Measurements from ENCODE around the gene LRP10.

LRP10 gene

GRCh38 chr14:22837114-22837749 is 34.3 kb upstream of the LRP10 start:
- H3F3A ChIP-seq (ENCODE audit: insufficient read depth) = no peaks in the 10 kb centered on the region; the same call in 1 of the 2 replicates
- no peak overlapping the region for H2AFZ ChIP-seq (ENCODE audit: low read depth, low read length, severe bottlenecking)
- no peaks in the 10 kb centered on the region for H4K20me1 ChIP-seq (ENCODE audit: low read depth, low read length)
- no peaks in the 10 kb centered on the region for H3K9me3 ChIP-seq (ENCODE audit: insufficient read depth, low read length)
- no peaks in the 10 kb centered on the region for H3K36me3 ChIP-seq (ENCODE audit: low read length)
- no peak overlapping the region for H3K27ac ChIP-seq (ENCODE audit: low read depth, low read length)
- no peaks in the 10 kb centered on the region for H3K27me3 ChIP-seq (ENCODE audit: low read length)
- H3K4me2 ChIP-seq (ENCODE audit: low read depth, low read length, poor library complexity, severe bottlenecking) = no peak overlapping the region
- H3K79me2 ChIP-seq (ENCODE audit: insufficient read depth, low read length) = no peaks in the 10 kb centered on the region
- TF ChIP-seq CTCF (IDR thresholded peaks at IDR 0.05; ENCODE audit: insufficient read depth, low read length, poor library complexity, severe bottlenecking) (no peak), EZH2phosphoT487 (conservative IDR thresholded peaks at IDR 0.05; ENCODE audit: low read length) (no peak)
- H3K9ac ChIP-seq (ENCODE audit: low read length) = no peak overlapping the region
- no peaks in the 10 kb centered on the region for H3K9me2 ChIP-seq (replicated peaks; ENCODE audit: insufficient read depth, low read length)
- no peak overlapping the region for H3K4me3 ChIP-seq (ENCODE audit: insufficient read depth, low read length, poor library complexity, severe bottlenecking)

- no peak overlapping the region for H3K9ac ChIP-seq (ENCODE audit: low read length)
- H3K79me2 ChIP-seq (ENCODE audit: insufficient read depth, low read length) = no peaks in the 10 kb centered on the region
- no peak overlapping the region for H3K4me2 ChIP-seq (ENCODE audit: low read depth, low read length, poor library complexity, severe bottlenecking)
- H3F3A ChIP-seq (ENCODE audit: insufficient read depth) = no peaks in the 10 kb centered on the region; the same call in 1 of the 2 replicates
- H3K4me3 ChIP-seq (ENCODE audit: insufficient read depth, low read length, poor library complexity, severe bottlenecking) = no peak overlapping the region
- no peaks in the 10 kb centered on the region for H3K9me3 ChIP-seq (ENCODE audit: insufficient read depth, low read length)
- no peaks in the 10 kb centered on the region for H3K27me3 ChIP-seq (ENCODE audit: low read length)
- TF ChIP-seq CTCF (IDR thresholded peaks at IDR 0.05; ENCODE audit: insufficient read depth, low read length, poor library complexity, severe bottlenecking) (no peak), EZH2phosphoT487 (conservative IDR thresholded peaks at IDR 0.05; ENCODE audit: low read length) (no peak)
- H2AFZ ChIP-seq (ENCODE audit: low read depth, low read length, severe bottlenecking) = no peak overlapping the region
- no peaks in the 10 kb centered on the region for H4K20me1 ChIP-seq (ENCODE audit: low read depth, low read length)
- H3K36me3 ChIP-seq (ENCODE audit: low read length) = no peaks in the 10 kb centered on the region
- H3K27ac ChIP-seq (ENCODE audit: low read depth, low read length) = no peak overlapping the region
- H3K9me2 ChIP-seq (replicated peaks; ENCODE audit: insufficient read depth, low read length) = no peaks in the 10 kb centered on the region
Measured at GRCh38 chr14:22837750-22838538, 33.6 kb upstream of the LRP10 start.

GRCh38 chr14:22838631-22839041 is 32.9 kb upstream of the LRP10 start:
- H3K4me2 ChIP-seq (ENCODE audit: low read depth, low read length, poor library complexity, severe bottlenecking) = no peak overlapping the region
- H3K27ac ChIP-seq (ENCODE audit: low read depth, low read length) = no peak overlapping the region
- H3K36me3 ChIP-seq (ENCODE audit: low read length) = no peaks in the 10 kb centered on the region
- H3K9ac ChIP-seq (ENCODE audit: low read length) = no peak overlapping the region
- H3K79me2 ChIP-seq (ENCODE audit: insufficient read depth, low read length) = no peaks in the 10 kb centered on the region
- H3K9me2 ChIP-seq (replicated peaks; ENCODE audit: insufficient read depth, low read length) = no peaks in the 10 kb centered on the region
- TF ChIP-seq EZH2phosphoT487 (conservative IDR thresholded peaks at IDR 0.05; ENCODE audit: low read length) (no peak), CTCF (IDR thresholded peaks at IDR 0.05; ENCODE audit: insufficient read depth, low read length, poor library complexity, severe bottlenecking) (no peak)
- no peaks in the 10 kb centered on the region; the same call in 1 of the 2 replicates for H3F3A ChIP-seq (ENCODE audit: insufficient read depth)
- H4K20me1 ChIP-seq (ENCODE audit: low read depth, low read length) = no peaks in the 10 kb centered on the region
- H3K9me3 ChIP-seq (ENCODE audit: insufficient read depth, low read length) = no peaks in the 10 kb centered on the region
- H3K27me3 ChIP-seq (ENCODE audit: low read length) = no peaks in the 10 kb centered on the region
- no peak overlapping the region for H2AFZ ChIP-seq (ENCODE audit: low read depth, low read length, severe bottlenecking)
- H3K4me3 ChIP-seq (ENCODE audit: insufficient read depth, low read length, poor library complexity, severe bottlenecking) = no peak overlapping the region
